Adipocyte (in vitro differentiated cells): Measurements from ENCODE around the gene ACTG2.
A peak's percentile ranks its signal among the peaks of the same experiment; 100 is the strongest.
"Not testable (repeated sequence)": the region's sequence is repeated elsewhere in the genome, so short reads cannot be mapped to it uniquely, and the experiment has no call there.

Experiments
- DNase-seq: peaks from one replicate; pipeline ENCODE4 v3.0.0-alpha.2; 2015; ENCODE audit warnings: low read depth
- H3K27me3 ChIP-seq: replicated peaks from 2 replicates; pipeline ENCODE4 v1.7.0; 2013; ENCODE audit warnings: mild to moderate bottlenecking, low read length, moderate library complexity; ENCODE audit not compliant: control insufficient read depth, insufficient read depth
- H3K36me3 ChIP-seq: 2 replicates; pipeline ENCODE4 v1.7.0; 2013; ENCODE audit warnings: low read length, mild to moderate bottlenecking, moderate library complexity; ENCODE audit not compliant: control insufficient read depth, insufficient read depth, severe bottlenecking
- H3K4me1 ChIP-seq: 2 replicates; pipeline ENCODE4 v1.7.0; 2013; ENCODE audit warnings: mild to moderate bottlenecking, low read length, moderate library complexity; ENCODE audit not compliant: control insufficient read depth, insufficient read depth
- H3K4me3 ChIP-seq: 2 replicates; pipeline ENCODE4 v1.7.0; 2013; ENCODE audit warnings: mild to moderate bottlenecking, low read length, moderate library complexity
- H3K9ac ChIP-seq: 2 replicates; pipeline ENCODE4 v1.7.0; 2013; ENCODE audit warnings: mild to moderate bottlenecking, low read length, moderate library complexity
- H3K9me3 ChIP-seq: 2 replicates; pipeline ENCODE4 v1.7.0; 2013; ENCODE audit warnings: mild to moderate bottlenecking, low read length, moderate library complexity; ENCODE audit not compliant: control insufficient read depth

ACTG2 gene

DNA sequence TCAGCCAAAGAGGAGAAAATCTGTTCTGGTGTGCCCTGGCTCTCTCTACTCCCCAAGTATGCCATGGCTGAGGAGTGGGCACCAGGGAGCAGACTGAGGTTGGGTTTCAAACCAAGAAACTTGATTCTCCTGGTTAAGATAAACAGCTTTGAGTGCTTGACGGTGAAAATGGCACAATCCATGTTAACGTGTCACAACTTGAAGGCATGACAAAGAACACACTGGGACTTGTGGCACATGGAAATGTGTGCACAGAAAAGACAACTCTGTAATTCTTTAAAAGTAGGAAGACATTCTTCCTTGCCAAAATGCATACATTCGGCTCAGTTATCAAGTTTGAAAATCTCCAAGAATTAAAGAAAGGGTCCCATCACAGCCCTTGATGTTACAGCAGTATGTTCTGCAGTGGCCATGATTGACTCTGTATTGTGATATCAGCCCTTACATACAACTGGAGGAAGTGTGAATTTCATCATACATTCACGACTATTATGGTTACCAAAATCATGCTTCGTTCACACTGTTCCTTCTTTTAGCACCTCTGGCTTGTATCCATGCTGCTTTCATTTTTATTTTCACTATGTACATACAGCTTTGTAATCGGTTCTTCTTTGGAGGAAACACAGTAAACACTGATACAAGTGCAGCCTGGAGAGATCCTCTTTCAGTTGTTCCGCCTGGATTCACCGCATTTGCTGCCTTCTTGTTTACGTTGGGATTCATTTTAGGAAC, 15.6 kb upstream of the ACTG2 start:
- no peaks in the 10 kb centered on the region for H3K9me3 ChIP-seq
- H3K27me3 ChIP-seq: peaks cover 20% of the 10 kb centered on the region
- no peak overlapping the region for H3K4me3 ChIP-seq
- H3K36me3 ChIP-seq: peaks cover 5% of the 10 kb centered on the region
- H3K4me1 ChIP-seq: no peaks in the 10 kb centered on the region
- DNase-seq: no peak
- no peak overlapping the region for H3K9ac ChIP-seq

DNA sequence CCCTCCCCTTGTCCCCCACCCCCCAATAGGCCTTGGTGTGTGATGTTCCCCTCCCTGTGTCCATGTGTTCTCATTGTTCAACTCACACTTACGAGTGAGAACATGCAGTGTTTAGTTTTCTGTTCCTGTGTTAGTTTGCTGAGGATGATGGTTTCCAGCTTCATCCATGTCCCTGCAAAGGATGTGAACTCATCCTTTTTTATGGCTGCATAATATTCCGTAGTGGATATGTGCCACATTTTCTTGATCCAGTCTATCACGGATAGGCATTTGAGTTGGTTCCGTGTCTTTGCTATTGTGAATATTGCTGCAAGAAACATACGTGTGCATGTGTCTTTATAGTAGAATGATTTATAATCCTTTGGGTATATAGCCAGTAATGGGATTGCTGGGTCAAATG, 14.8 kb upstream of the ACTG2 start:
- peaks cover 23% of the 10 kb centered on the region for H3K27me3 ChIP-seq
- DNase-seq, H3K9ac ChIP-seq, H3K36me3 ChIP-seq, H3K9me3 ChIP-seq, H3K4me3 ChIP-seq, H3K4me1 ChIP-seq: not testable (repeated sequence)

DNA sequence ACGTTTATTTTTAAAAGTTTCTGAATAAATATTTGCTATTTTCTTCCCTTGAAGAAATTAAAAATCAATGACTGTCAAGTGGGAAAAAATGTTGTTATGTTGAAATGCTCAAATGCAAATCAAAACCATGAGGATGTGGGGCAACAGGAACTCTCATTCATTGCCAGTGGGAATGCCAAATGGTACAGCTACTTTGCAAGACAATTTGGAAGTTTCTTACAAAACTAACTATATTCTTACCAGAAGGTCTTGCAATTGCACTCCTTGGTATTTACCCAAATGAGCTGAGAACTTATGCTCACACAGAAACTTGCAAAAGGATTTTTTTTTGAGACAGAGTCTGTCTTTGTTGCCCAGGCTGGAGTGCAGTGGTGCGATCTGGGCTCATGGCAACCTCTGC, 7.4 kb upstream of the ACTG2 start:
- Histone ChIP-seq H3K4me3 (no peak overlapping the region), H3K9me3 (no peaks in the 10 kb centered on the region), H3K36me3 (no peaks in the 10 kb centered on the region), H3K27me3 (peaks cover 15% of the 10 kb centered on the region), H3K4me1 (peaks cover 12% of the 10 kb centered on the region), H3K9ac (no peak overlapping the region)
- DNase-seq: peak; percentile 42

DNA sequence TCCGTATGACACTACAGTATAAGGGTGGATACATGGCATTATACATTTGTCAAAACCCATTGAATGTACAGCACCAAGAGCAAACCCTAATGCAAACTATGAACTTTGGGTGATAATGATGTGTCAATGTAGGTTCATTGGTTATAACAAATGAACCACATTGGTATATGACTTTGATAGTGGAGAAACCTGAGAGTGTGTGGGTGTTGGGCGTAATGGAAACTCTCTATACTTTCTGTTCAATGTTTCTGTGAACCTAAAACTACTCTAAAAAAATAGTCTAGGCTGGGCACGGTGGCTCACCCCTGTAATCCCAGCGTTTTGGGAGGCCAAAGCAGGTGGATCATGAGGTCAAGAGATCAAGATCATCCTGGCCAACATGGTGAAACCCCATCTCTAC, 6.5 kb upstream of the ACTG2 start:
- Histone ChIP-seq H3K27me3 (peaks cover 24% of the 10 kb centered on the region), H3K36me3 (no peaks in the 10 kb centered on the region)

DNA sequence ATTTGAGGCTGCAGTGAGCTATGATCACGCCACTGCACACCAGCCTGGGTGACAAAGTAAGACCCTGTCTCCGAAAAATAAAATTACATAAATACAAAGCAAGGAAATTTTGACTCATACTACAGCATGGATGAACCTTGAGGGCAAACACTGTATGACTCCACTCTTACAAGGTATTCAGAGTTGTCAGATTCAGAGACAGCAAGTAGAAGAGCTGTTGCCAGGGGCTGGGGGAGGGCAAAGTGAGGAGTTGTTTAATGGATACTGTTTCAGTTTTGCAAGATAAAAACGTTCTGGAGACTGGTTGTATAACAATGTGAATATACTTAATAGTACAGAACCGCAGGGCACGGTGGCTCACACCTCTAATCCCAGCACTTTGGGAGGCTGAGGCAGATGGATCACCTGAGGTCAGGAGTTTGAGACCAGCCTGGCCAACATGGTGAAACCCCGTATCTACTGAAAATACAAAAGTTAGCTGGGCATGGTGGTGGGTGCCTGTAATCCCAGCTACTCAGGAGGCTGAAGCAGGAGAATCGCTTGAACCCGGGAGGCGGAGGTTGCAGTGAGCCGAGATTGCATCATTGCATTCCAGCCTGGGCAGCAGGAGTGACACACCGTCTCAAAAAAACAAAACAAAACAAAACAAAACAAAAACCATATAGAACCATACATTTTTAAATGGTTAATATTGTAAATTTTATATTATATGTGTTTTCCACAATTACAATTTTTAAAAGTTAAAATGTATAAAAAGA, 5.0 kb upstream of the ACTG2 start:
- not testable (repeated sequence) for H3K9ac ChIP-seq, H3K36me3 ChIP-seq
- H3K4me1 ChIP-seq: peaks cover 12% of the 10 kb centered on the region

More for the DNA sequence above, 6.5 kb upstream of the ACTG2 start:
- no peaks in the 10 kb centered on the region for H3K9me3 ChIP-seq
- H3K9ac ChIP-seq: no peak overlapping the region
- H3K4me1 ChIP-seq: peaks cover 12% of the 10 kb centered on the region
- no peak for DNase-seq
- no peak overlapping the region for H3K4me3 ChIP-seq

DNA sequence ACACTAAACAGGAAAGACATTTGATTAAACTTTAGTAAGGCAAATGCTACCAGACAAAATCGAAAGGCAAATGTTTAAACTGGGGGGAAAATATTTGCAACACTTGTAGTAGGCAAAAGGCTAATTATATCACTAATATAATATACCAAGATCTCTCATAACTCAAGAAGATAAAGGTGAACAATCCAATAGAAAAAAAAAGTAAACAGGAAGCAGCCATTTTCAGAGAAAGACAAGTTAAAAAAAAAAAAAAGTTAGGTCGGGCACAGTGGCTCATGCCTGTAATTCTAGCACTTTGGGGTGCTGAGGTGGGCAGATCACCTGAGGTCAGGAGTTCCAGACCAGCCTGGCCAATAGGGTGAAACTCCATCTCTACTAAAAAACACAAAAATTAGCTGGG, 4.4 kb upstream of the ACTG2 start:
- no peaks in the 10 kb centered on the region for H3K9me3 ChIP-seq
- H3K36me3 ChIP-seq: no peaks in the 10 kb centered on the region
- peaks cover 39% of the 10 kb centered on the region for H3K27me3 ChIP-seq
- no peak for DNase-seq
- H3K4me3 ChIP-seq: no peak overlapping the region
- peaks cover 12% of the 10 kb centered on the region for H3K4me1 ChIP-seq
- H3K9ac ChIP-seq: no peak overlapping the region

More for the DNA sequence above, 5.0 kb upstream of the ACTG2 start:
- not testable (repeated sequence) for H3K9me3 ChIP-seq, DNase-seq, H3K4me3 ChIP-seq
- peaks cover 34% of the 10 kb centered on the region for H3K27me3 ChIP-seq

DNA sequence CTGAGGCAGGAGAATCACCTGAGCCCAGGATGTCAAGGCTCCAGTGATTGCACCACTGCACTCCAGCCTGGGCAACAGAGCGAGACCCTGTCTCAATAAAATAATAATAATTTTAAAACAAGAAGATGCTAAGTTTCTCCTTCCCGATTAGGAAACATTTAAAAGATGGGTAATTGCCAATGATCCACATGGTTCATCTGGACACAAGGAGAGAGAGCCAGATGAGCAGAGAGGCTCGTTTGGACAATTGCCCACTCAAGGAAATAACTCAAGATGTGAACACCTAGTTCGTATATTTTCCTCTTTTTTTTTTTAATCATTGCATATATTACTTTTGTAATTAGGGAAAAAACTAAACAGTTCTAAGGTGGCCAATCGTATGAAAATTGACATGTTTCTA, 3.6 kb upstream of the ACTG2 start:
- peaks cover 12% of the 10 kb centered on the region for H3K4me1 ChIP-seq
- H3K27me3 ChIP-seq: peaks cover 47% of the 10 kb centered on the region
- no peak for DNase-seq
- no peak overlapping the region for H3K4me3 ChIP-seq
- H3K9me3 ChIP-seq: no peaks in the 10 kb centered on the region
- H3K9ac ChIP-seq: no peak overlapping the region
- H3K36me3 ChIP-seq: no peaks in the 10 kb centered on the region

DNA sequence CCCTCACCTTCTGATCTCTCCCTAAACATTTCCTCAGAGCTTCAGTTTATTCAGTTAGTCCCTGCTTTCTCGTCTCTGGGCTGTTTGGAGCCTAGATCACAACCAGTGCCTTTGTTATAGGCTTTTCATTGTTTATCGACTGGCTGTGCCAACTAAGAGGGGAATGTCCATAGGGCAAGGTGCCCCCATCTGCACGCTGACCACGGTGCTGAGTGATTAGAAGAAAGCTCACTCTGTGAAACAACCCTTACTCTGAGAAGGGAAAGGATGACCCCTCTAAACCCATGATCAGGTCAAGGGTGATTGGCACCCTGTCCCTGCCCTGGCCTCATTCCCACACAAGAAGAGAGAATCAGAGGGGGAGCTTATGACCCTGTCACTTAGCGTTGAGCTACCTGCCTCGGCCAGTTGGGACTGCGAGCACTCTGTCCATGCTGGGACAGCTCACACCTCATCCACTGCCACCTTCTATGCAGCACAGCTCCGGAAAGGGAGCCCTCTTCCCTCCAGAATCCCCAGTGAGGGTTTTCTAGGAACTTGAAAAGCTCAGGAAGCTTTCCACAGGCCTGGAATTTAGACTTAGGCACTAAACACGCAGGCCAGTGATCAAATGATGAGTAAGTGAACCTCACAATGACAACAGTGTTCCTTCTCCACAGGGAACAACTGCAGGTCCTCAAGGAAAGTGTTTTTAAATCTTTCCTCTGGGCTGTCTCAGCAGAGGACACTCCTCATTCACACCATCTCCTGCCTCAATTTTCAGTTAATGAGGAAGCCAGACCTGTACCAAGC, 2.3 kb upstream of the ACTG2 start:
- Histone ChIP-seq H3K4me3 (no peak overlapping the region), H3K4me1 (peaks cover 9% of the 10 kb centered on the region), H3K36me3 (no peaks in the 10 kb centered on the region), H3K9ac (no peak overlapping the region), H3K27me3 (peaks cover 50% of the 10 kb centered on the region), H3K9me3 (no peaks in the 10 kb centered on the region)
- no peak for DNase-seq

DNA sequence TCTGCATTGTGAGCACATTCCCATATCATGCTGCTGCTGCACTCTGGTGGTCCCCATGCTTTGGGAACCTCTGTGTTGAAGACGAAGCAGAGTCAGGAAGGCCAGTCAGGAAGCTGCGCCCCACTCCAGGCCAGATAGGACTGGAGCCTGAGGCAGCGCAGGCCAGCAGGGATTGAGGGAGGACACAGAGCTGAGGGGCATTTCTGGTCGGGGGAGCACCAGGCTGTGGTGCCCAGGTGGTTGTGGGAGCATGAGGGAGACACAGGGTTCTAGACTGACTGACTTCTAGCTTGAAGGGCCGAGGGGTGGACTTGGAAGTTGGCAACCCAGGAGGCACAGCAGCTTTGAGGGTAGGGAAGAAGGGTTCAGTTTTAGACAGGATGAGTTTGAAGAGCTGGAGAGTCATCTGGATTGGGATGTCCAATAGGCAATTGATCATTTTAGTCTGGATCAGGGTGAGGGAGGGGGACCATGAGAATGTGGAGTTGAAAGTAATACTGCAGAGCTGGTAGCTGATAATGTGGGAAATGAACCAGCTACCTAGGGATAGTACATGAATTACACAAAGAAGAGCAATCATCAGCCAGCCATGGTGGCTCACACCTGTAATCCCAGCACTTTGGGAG, 1.4 kb upstream of the ACTG2 start:
- Histone ChIP-seq H3K9ac (no peak overlapping the region), H3K9me3 (no peaks in the 10 kb centered on the region), H3K4me3 (no peak overlapping the region), H3K4me1 (peaks cover 8% of the 10 kb centered on the region), H3K36me3 (no peaks in the 10 kb centered on the region), H3K27me3 (peaks cover 49% of the 10 kb centered on the region)
- no peak for DNase-seq

DNA sequence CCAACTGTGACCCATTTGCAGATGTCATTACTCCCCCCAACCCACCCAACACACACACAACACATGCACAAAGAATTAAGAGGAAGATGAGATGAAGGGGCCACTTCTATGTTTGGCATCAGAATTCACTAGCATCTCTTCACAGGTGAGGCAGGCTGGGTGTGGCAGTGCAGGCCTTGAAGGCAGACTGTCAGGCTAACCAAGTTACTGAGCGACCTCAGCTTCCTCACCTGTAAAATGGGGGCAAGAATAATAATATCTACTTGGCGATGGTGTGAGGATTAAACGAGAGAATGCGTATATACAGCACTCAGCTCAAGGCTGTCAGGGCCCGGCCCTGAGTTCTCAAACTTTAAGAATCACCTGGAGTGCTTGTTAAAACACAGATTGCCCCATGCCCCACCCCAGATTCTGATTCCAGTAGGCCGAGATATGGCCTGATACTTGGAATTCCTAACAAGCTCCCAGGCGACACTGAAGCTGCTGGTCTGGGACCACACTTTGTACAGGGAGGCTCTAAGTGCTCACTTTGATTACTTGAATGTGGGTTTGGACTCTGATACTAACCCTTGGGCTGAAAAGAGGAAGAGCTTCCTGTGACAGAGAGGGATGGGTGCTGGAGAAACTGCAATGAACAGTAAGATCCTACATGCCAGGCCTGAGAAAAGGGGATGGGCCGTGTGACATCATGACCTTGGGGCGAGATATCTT, 1.1 kb downstream of the ACTG2 start:
- H3K36me3 ChIP-seq: no peaks in the 10 kb centered on the region
- H3K4me1 ChIP-seq: peaks cover 16% of the 10 kb centered on the region
- no peak for DNase-seq
- no peak overlapping the region for H3K9ac ChIP-seq
- H3K27me3 ChIP-seq: peaks cover 48% of the 10 kb centered on the region
- H3K9me3 ChIP-seq: no peaks in the 10 kb centered on the region
- no peak overlapping the region for H3K4me3 ChIP-seq
